Adrenal gland (tissue), 12 donors: ENCODE data around the gene EIF4E. TPM values are rescaled to one million over a fixed set of nuclear protein-coding genes. Genes with fewer than 3 reads are reported as not detected.

Experiments used
- DNase-seq, 7 donors: peaks; one replicate each; pipeline ENCODE4 v3.0.0-alpha.2; 2019 to 2020
- H3K27ac ChIP-seq, 5 donors: fragments of 200-600 bp; sonication (generic) in 4 of 5; 1 replicate in 3 of 5; 2 replicates in 2 of 5; pipeline versions ENCODE4 v1.5.1 to v1.8.0; 2016 to 2020; ENCODE audit warnings: mild to moderate bottlenecking in 1 of 5
- H3K27me3 ChIP-seq: fragments of 200-600 bp; 2 replicates; pipeline ENCODE4 v1.8.0; 2021
- H3K36me3 ChIP-seq, 2 donors: fragments of 200-600 bp; replicated peaks in 1 of 2; 1 replicate in 1 of 2; 2 replicates in 1 of 2; pipeline versions ENCODE4 v1.5.1 to v1.8.0; 2018 to 2022
- H3K4me1 ChIP-seq, 2 donors: fragments of 200-600 bp; replicated peaks in 1 of 2; 1 replicate in 1 of 2; 2 replicates in 1 of 2; pipeline versions ENCODE4 v1.5.1 to v1.8.0; 2018 to 2021
- H3K4me3 ChIP-seq, 4 donors: fragments of 200-600 bp; sonication (generic) in 3 of 4; one replicate each; pipeline ENCODE4 v1.5.1; 2016 to 2018
- H3K9me3 ChIP-seq, 3 donors: fragments of 200-600 bp; sonication (generic) in 1 of 3; replicated peaks in 1 of 3; 1 replicate in 2 of 3; 2 replicates in 1 of 3; pipeline versions ENCODE4 v1.5.1 to v1.8.0; 2016 to 2021
- POLR2A ChIP-seq, 2 donors: fragments of 450-650 bp; IDR thresholded peaks; one replicate each; pipeline ENCODE4 v1.6.1; 2017; ENCODE audit warnings: antibody characterized with exemption in 2 of 2, mild to moderate bottlenecking in 2 of 2, moderate library complexity in 1 of 2
- WGBS, 4 donors: extraction: QIAGEN DNeasy Blood & Tissue Kit in 2 of 4; methylation state at CpG; one replicate each; pipeline versions ENCODE4 v1.1.5 to v1.1.7; 2013 to 2017; 5-methylcytosine and 5-hydroxymethylcytosine counted together
- intact Hi-C, 2 donors: fragments of 100-400 bp; cut with DNase I; formaldehyde crosslinking; loops; one replicate each; pipeline versions ENCODE4 v1.14.1 to v1.15.0; 2022 to 2023
- polyA plus RNA-seq, 3 donors: library from polyadenylated mRNA; stranded (reverse); fragments of 200-250 nt in 2 of 3; fragments of 350-450 nt in 1 of 3; fragmentation: Illumina TruSeq in 1 of 3; extraction: RNeasy Lipid Tissue Mini Kit (QIAGEN cat#74804) in 1 of 3; gene quantifications; one replicate each; pipeline ENCODE4 v1.2.3, GENCODE V29; 2013 to 2014
- total RNA-seq, 9 donors: library from RNA; depleted of rRNA in 4 of 9; stranded (reverse); fragments of >200 nt in 4 of 9; fragments of 120-200 nt in 1 of 9; fragmentation: NEBNext Ultra II Directional in 1 of 9; extraction: Animal tissue kit (Norgen Biotek cat#: 25700) in 1 of 9; gene quantifications; one replicate each; pipeline versions ENCODE4 v1.1.0 to v1.2.4, GENCODE V29; 2013 to 2023
- TF ChIP-seq, protein P1 (sequence below), 6 experiments: fragments of 450-650 bp in 4 of 6; fragments of 200-600 bp in 2 of 6; sonication (generic) in 1 of 6; IDR thresholded peaks; 1 replicate in 5 of 6; 2 replicates in 1 of 6; pipeline versions ENCODE4 v1.5.1 to v1.8.0; 2016 to 2021; ENCODE audit warnings: antibody characterized with exemption in 6 of 6, mild to moderate bottlenecking in 2 of 6, moderate library complexity in 1 of 6
- donor health status: healthy with polysubstance abuse.
- donor health status: Bipolar disorder and iron deficiency.
- donor health status: DM: yes; HTN: yes; CAD: no.
- donor health status: DM: no; HTN: no; CAD: no.
- donor health status: DM: no; HTN: no; CAD: no.
- donor health status: DM: yes; HTN: yes; CAD: no.

Gene EIF4E
- total and polyA plus RNA-seq, 12 donors = 5.9 to 169 (median 66.8) TPM

DNA sequence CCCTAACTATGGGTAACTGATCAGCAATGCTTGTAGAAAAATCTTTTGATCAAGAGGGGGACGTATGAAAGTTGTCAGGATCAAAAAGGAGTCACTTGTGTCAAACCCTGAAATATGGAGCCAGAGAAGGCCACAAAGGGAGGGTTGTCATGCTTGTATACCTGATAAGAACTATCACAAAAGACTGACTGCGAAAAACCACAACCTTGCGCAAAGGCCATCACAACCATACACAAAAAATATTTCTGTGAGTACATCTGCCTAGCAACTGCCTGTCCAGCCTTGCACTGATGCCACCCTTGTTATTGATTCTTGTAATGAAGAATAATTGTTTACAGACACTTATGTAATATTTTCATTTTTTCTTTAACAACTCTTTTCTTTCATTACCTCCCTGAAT lies 22.8 kb upstream of the EIF4E start:
- H3K27ac ChIP-seq = no peak overlapping the region
- WGBS, 4 donors = 85 to 90% (median 87%) methylated on average over 3 of the region's 3 CpGs
- TF ChIP-seq, protein P1, sequence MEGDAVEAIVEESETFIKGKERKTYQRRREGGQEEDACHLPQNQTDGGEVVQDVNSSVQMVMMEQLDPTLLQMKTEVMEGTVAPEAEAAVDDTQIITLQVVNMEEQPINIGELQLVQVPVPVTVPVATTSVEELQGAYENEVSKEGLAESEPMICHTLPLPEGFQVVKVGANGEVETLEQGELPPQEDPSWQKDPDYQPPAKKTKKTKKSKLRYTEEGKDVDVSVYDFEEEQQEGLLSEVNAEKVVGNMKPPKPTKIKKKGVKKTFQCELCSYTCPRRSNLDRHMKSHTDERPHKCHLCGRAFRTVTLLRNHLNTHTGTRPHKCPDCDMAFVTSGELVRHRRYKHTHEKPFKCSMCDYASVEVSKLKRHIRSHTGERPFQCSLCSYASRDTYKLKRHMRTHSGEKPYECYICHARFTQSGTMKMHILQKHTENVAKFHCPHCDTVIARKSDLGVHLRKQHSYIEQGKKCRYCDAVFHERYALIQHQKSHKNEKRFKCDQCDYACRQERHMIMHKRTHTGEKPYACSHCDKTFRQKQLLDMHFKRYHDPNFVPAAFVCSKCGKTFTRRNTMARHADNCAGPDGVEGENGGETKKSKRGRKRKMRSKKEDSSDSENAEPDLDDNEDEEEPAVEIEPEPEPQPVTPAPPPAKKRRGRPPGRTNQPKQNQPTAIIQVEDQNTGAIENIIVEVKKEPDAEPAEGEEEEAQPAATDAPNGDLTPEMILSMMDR (IDR thresholded peaks at IDR 0.05) = no peak
- TF ChIP-seq POLR2A (IDR thresholded peaks at IDR 0.05) = no peak
- no peaks in the 10 kb centered on the region for H3K9me3 ChIP-seq
- no peak overlapping the region for H3K4me3 ChIP-seq
- no peak for DNase-seq
- intact Hi-C loops = no loop called here
- no peaks in the 10 kb centered on the region for H3K27me3 ChIP-seq
- H3K4me1 ChIP-seq = no peaks in the 10 kb centered on the region
- no peaks in the 10 kb centered on the region for H3K36me3 ChIP-seq

DNA sequence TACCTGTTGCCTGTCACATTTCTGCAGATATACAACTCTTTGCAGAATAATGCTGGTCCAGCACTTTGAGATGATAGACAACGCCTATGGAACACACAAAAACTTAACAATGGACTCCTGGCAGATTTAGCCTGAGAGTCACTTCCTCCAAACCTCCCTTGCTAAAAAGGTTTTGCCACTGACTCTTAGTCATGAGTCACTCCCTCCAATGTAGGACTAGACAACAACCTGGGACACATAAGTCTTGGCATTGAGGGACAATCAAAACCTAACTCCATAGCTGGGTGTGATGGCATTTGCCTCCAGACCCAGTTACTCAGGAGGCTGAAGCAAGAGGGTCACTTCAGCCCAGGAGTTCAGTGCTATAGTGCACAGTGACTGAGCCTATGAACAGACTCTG lies 22.0 kb upstream of the EIF4E start:
- H3K9me3 ChIP-seq = no peaks in the 10 kb centered on the region
- no peak for TF ChIP-seq POLR2A (IDR thresholded peaks at IDR 0.05)
- TF ChIP-seq, protein P1 (IDR thresholded peaks at IDR 0.05) = no peak
- no peak for DNase-seq
- no peak overlapping the region for H3K4me3 ChIP-seq
- WGBS, 4 donors = 85 to 93% (median 90%) methylated on average over 1 of the region's 1 CpG
- intact Hi-C loops = no loop called here
- no peaks in the 10 kb centered on the region for H3K27me3 ChIP-seq
- no peak overlapping the region for H3K27ac ChIP-seq
- no peaks in the 10 kb centered on the region for H3K36me3 ChIP-seq
- no peaks in the 10 kb centered on the region for H3K4me1 ChIP-seq

DNA sequence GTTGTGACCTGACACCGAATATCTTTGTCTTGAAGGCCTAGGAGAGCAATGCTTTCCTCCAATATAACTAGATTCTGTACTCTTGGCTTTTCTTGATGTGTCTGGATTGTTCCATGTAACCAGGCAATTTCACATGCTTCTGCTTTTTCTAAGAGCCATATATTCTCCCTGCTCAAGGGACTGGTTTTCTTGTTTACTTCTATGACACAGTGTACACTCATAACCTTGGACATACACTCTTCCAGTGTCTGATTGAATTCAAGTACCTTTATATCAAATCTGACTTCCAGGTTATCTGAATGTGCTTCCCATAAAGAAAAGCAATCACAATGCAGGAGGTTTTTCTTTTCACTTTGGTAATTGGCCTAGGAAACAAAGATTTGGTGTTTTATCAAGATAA lies 17.4 kb upstream of the EIF4E start:
- H3K4me3 ChIP-seq = no peak overlapping the region
- H3K4me1 ChIP-seq = no peaks in the 10 kb centered on the region
- H3K27me3 ChIP-seq = no peaks in the 10 kb centered on the region
- 89 to 95% (median 92%) methylated on average over 1 of the region's 1 CpG for WGBS, 4 donors
- H3K36me3 ChIP-seq = no peaks in the 10 kb centered on the region
- TF ChIP-seq, protein P1 (IDR thresholded peaks at IDR 0.05) = no peak
- no peak for TF ChIP-seq POLR2A (IDR thresholded peaks at IDR 0.05)
- no peak overlapping the region for H3K27ac ChIP-seq
- intact Hi-C loops = no loop called here
- H3K9me3 ChIP-seq = no peaks in the 10 kb centered on the region
- no peak for DNase-seq

DNA sequence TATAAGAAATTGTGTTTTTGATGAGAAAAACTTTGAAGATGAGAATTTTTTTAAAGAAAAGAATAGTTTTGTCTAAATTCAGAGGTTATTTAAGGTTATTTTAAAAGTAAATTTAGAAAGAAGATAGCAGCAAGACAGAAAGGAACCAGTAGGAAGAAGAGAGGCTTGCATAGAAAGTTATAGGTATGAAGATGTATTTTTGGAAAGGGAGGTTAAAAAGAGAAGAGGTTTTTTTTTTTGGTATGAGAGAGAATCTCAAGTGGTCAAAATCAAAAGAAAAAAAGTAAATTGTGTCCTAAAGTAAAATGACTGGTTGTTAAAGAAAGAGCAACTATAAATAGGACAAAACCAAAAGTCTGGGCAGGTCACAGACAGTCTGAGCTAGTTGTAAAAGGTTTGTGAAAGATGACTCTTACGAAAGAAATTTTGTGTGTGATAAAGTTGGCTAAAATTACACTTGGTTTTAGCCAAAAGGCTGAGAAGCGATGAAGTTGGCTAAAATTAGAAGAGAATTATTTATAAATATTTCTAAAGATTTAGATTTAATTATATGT lies 16.4 kb upstream of the EIF4E start:
- Histone ChIP-seq H3K27me3 (no peaks in the 10 kb centered on the region), H3K27ac (no peak overlapping the region), H3K36me3 (no peaks in the 10 kb centered on the region), H3K4me3 (no peak overlapping the region), H3K9me3 (no peaks in the 10 kb centered on the region), H3K4me1 (no peaks in the 10 kb centered on the region)
- 85 to 88% (median 87%) methylated on average over 2 of the region's 2 CpGs for WGBS, 4 donors
- TF ChIP-seq, protein P1 (IDR thresholded peaks at IDR 0.05) = no peak
- TF ChIP-seq POLR2A (IDR thresholded peaks at IDR 0.05) = no peak
- DNase-seq = no peak
- intact Hi-C loops = no loop called here
